Endometrial microvascular endothelial cells (primary cell): ENCODE results near the gene GRB2. TPM values are rescaled to one million over a fixed set of nuclear protein-coding genes. Genes with fewer than 3 reads are reported as not detected.

ENCODE experiments used
- in situ Hi-C: cut with HindIII; loops from 2 replicates; pipeline ENCODE4 v1.10.0; 2017; ENCODE audit warnings: low sequenced_read_pairs, low pct_unique_long_range_greater_than_20kb; ENCODE audit errors: inconsistent ontology term
- total RNA-seq: library from RNA; depleted of rRNA; stranded (reverse); fragments of >200 nt; gene quantifications from one replicate; pipeline ENCODE4 v1.2.3, GENCODE V29; 2015; ENCODE audit errors: inconsistent ontology term

GRB2 gene
- total RNA-seq, 1 donor from 2014 or later, result 81.3 TPM

DNA sequence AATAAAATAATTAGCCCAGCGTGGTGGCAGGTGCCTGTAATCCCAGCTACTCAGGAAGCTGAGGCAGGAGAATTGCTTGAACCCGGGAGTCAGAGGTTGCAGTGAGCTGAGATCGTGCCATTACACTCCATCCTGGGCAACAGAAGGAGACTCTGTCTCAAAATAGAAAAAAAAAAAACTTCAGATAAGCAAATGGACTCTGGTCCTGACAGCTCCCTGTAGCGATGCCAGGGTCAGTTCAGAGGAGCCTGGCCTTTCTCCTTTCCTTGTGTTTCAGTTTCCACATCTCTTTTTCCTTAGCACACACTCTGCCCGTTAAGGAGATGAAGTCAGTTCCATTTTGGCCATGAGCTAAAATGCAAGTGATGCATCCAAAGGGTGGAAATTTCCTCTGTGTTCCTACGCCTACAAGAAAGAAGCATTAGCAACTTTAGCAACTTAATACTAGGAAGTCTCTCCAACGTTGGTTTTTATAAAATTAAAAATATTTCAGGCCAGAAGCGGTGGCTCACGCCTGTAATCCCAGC, 11.6 kb upstream of the GRB2 start:
- in situ Hi-C loops, result no loop called here

DNA sequence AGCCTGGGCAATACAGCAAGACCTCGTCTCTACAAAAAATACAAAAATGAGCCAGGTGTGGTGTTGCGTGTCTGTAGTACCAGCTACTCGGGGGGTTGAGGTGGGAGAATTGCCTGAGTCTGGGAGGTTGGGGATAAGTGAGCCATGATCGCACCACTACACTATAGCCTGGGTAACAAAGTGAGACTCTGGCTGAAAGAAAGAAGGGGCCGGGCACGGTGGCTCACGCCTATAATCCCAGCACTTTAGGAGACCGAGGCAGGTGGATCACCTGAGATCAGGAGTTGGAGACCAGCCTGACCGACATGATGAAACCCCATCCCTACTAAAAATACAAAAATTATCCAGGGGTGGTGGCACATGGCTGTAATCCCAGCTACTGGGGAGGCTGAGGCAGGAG, 10.5 kb upstream of the GRB2 start:
- in situ Hi-C loops, result no loop called here

DNA sequence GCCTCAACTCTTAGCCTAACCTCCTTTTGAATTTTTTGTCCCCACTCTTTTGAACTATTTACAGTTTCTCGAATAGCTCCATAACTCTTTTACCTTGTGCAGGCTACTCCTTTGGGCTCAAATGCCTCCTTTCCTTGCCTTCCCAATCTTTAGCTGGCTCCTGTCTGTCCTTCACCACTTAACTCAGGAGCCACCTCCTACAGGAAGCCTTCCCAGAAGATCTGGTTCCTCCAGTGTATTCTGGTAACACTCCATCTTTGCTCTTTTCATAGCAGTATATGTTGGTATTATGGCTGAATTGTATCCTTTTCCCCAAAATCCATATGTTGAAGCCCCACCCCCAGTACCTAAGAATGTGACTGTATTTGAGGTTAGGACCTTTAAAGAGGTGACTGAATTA, 9.0 kb upstream of the GRB2 start:
- in situ Hi-C loops, result no loop called here

DNA sequence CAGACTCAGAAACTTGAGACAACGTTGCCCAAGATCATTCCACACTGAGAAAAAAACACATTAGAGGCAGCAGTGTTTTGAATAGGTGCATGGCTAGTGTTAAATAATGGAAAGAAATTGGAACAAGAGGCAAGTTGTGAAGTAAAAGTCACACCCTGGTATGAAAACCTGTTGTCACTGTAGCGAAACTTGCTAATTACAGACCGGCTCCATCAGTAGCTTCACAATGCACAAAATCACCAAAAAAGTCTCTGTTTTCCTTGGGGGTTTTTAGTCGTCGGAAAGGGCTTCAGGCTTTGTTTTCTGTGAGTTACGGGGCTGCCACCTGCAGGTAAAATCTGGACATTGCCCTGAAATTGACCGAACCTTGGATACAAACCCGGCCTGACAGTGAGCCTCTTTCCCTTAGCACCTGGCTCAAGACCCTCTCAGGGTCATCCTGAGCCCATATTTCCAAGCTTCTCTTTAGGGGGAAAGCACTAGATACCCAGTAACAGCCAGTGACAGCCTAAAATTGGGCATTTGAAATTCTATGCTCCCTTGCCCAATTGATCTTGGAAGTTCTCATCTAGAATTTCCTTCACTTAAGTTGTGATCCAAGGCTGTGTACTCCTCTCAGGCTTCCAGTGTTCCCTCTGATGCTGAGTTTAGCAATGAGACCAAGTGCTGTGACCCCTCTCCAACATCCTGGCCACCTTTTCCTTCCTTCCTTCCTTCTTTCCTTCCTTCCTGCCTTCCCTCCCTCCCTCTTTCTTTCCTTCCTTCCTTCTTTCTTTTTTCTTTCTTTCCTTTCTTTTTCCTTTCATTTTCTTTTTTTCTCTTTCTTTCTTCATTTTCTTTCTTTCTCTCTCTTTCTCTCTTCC, 7.2 kb upstream of the GRB2 start:
- in situ Hi-C loops, result no loop called here

DNA sequence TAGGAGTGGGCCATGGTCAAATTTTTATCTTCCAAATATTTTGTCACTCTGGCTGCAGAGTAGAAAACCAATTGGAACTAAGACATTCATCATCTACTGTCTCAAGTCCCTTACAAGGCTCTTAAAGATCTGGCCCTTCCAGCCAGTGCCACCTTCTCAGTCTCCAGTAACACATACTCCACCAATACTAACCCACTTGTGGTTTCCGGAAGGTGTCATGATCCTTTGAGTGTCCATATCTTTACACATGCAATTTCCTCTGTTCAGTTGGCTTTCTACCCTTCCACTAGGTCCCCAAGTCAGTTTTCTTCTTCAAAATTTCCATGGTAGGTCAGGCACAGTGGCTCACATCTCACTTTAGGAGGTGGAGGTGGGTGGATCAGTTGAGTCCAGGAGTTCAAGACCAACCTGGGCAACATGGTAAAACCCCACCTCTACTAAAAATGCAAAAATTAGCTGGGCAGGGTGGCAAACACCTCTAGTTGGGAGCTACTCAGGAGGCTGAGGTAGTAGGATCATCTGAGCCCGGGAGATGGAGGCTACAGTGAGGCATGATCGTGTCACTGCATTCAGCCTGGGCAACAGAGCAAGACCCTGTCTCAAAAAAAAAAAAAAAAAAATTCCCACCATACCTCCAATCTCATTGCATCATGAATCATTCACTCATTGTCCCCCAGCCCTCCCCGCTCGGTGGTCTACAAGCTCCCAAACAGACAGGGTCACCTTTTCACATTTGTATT, 6.0 kb upstream of the GRB2 start:
- in situ Hi-C loops, result no loop called here

DNA sequence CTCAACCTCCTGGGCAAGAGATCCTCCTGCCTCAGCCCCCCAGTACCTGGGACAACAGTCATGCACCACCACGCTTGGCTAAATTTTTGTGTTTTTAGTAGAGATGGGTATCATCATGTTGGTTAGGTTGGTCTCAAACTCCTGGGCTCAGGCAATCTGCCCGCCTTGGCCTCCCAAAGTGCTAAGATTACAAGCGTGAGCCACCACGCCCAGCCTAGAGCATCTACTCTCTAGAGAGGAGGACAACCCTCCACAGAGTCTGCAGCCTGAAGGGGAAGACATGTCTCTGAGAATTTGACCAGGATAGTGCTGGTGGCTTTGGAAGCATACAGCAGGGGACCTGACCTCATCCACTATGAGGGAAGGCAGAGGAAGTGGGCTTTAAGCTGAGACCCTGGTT, 4.7 kb upstream of the GRB2 start:
- in situ Hi-C loops, result no loop called here

DNA sequence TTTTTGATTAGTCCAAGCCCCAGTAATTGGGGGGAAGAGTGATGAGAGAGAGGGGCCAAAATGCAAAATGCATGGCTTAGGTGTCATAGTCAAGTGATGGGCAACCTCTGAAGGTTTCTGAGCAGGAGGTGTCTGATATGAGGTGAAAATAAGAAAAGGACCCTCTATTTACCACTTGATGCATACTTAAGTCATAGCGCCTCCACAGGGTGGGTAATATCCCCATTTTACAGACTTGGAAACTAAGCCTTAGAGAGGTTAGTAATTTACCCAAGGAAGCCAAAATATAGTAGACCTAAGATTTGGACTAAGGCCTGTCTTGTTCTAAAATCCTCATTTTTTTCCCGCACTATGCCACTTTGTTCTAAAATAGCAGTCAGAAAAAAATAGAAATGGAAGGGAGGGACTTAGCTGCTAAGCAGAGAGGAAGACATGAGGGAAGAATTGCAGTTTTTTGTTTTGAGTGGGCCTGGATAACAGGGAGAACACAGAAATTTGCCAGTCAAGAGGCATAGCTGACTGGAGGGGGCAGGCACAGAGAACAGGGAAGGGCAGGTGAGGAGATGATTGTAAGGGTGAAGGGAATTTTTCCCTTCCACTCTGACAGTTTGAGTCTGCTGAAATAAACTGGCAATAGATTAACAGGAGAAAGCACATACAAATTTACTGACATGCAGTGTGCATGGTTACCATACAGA, 2.3 kb upstream of the GRB2 start:
- in situ Hi-C loops, result no loop called here

DNA sequence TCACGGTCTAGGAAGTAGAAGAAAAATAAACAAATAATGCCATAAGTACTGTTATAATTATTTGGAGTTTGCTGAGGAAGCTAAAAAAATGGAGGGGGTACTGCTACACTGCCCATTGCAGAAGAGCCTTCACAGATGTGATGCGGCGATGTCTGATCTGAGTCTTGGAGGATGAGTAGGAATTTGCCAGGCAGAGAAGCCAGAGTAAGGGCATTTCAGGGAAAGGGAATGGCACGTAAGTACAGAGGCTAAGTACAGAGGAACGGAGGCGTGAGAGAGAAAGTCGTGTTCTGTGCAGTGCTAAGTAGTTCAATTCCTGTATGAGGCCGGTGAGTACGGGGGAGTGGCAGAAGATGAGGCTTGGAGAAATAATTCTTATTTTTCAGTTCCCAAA, 741 bp upstream of the GRB2 start:
- in situ Hi-C loops, result no loop called here

DNA sequence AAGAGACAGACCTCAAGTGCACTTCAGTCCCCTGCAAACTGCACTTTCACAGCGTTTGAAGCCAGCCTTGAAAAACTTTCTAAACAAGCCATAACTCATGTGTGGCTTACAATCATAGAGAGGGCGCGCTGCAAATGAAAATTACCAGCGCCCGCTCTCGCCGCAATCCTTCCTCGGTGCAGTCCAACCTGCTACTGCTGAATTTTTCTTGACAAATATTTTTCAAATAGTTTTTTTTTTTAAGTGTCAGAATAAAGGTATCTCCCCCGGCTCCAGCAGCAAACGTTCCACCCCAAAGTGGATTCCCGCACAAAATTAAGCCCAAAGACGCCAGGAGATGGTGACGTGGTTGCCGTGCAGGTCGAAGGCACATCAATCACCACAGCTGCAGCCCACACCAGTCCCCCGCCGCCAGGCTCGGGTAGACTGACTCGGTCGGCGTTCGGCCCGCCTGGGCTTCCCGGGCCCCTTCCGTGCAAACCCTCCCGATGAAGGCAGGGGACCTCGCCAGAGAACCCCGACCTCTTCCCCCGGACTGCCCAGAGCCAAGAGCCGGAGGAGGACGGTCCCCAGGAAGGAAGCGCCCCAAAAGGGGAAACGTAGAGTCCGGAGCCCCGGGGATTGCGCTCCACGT, 630 bp downstream of the GRB2 start:
- in situ Hi-C loops, result no loop called here

DNA sequence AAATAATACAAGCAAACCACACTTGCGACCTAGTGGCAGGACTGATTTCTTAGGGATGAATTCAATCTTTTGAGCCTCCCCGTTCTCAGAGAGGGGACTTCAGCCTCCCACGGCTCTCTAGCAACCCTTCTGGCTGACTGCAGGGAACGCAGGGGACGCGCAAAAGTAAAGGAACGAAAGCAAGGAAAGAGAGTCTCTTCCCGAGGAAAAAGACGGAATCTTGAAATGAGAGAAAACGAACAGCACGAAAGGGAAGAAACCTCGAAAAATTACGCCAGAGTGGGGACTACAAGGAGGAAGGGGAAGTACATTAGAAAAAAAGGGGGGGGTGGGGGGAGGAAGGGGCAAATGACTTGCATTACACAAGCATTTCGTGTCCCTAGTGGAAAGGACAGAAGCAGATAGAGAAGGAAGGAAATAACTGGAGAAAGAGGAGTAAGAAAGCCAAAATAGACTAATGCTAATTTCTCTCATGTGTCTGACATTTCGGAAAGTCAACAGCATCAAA, 1.2 kb downstream of the GRB2 start:
- in situ Hi-C loops, result no loop called here

DNA sequence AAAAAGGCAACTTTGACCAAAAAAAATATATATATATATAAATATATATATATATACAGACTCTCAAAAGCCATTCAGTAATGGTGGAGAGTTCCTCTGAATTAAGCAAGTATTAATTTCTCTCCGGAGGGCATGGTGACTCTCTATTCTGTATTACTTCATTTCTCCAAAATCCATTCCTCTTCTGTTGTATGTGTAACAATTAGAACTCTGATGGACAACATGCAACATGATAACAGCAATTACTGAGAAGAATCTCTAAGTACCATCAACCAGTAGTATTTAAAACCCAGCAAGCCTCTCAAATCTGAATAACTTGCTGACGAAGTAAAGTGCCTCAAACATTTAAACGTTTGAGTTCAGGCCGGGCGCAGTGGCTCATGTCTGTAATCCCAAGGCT, 2.3 kb downstream of the GRB2 start:
- in situ Hi-C loops, result no loop called here

DNA sequence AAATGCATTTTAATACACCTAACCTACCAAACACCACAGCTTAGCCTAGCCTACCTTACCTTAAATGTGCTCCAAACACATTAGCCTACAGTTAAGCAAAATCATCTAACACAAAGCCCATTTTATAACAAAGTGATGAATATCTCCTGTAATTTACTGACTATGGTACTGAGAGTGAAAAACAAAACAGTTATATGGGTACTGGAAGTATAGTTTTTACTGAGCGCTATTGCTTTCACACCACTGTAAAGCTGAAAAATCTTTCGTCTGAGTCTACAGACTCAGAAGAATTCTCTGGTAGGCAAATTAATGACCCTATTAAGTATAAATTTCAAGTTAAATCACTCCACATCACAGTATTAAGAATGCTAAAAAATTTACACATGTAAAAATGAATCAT, 3.5 kb downstream of the GRB2 start:
- in situ Hi-C loops, result no loop called here

DNA sequence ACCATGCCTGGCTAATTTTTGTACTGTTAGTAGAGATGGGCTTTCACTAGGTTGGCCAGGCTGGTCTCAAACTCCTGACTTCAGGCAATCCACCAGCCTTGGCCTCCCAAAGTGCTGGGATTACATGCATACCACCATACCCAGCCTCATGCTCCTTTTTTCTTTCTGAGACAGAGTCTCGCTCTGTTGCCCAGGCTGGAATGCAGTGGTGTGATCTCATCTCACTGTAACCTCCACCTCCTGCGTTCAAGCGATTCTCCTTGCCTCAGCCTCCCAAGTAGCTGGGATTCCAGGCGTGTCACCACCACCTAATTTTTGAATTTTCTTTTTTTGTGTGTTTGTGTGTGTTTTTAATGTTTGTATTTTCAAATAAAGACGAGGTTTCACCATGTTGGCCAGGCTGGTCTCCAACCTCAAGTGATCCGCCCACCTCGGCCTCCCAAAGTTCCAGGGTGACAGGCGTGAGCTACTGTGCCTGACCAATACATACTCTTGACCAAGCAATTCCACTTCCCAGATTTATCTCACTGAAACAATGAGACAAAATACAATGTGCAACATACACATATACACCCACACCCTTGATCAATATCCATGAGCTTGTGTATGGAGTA, 5.0 kb downstream of the GRB2 start:
- in situ Hi-C loops, result no loop called here

DNA sequence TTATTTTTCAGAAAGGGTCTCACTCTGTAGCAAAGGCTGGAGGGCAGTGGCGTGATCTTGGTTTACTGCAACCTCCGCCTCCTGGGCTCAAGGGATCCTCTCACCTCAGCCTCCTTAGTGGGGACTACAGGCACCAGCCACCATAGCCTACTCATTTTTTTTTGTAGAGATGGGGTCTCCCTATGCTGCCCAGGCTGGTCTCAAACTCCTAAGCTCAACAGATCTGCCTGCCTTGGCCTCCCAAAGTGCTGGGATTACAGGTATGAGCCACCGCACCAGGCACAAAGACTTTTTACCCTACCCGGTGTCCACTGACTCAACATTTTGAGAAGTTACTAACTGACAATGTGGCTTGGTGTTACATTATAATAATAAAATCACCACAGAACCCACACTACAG, 7.2 kb downstream of the GRB2 start:
- in situ Hi-C loops, result no loop called here

DNA sequence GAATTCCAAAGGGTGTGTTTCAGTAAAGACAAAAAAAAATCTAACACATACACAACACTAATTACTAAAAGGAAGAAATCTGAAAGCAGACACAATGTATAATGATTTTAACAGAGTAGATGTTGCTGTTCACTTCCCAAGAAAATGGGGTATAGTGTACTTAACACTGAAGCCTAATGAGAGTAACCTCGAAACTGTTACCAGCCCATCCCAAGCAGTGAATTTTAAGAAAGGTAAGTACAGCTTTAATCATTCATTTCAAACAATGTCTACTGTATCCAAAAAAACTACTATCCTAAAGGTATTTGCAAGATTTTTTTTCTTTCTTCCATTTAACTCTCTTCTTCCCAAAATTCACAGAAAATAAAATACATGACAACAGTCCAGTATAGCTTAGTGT, 8.3 kb downstream of the GRB2 start:
- in situ Hi-C loops, result no loop called here

DNA sequence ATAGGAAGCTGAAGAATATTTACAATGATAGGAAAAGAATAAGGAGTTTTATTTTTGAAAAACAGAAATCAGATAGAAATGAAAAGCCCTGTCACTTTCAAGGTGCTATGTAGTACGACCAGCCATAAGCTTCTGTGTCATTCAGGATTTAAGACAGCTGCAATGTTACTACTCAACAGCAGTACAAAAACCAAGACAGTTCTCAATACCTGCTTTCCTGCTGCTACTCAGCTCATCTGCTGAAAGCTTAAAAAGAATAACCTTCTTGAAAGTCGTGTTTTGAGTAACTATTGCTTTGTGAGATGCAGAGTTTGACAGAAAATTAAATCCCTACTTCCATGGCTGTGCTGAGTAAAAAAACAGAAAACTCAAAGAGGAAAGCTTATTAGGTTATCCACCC, 8.7 kb downstream of the GRB2 start:
- in situ Hi-C loops, result no loop called here

DNA sequence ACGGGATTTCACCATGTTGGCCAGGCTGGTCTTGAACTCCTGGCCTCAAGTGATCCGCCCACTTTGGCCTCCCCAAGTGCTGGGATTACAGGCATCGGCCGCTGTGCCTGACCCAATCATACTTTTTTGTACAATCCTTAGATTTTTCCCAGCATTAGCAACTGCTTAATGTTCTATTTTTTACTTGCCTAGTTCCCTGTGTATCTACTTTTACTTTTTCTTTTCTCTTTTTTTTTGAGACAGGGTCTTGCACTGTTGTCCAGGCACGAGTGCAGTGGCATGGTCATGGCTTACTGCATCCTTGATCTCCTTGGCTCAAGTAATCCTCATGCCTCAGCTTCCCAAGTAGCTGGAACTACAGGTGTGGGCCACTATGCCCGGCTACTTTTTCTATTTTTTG, 9.5 kb downstream of the GRB2 start:
- in situ Hi-C loops, result no loop called here

DNA sequence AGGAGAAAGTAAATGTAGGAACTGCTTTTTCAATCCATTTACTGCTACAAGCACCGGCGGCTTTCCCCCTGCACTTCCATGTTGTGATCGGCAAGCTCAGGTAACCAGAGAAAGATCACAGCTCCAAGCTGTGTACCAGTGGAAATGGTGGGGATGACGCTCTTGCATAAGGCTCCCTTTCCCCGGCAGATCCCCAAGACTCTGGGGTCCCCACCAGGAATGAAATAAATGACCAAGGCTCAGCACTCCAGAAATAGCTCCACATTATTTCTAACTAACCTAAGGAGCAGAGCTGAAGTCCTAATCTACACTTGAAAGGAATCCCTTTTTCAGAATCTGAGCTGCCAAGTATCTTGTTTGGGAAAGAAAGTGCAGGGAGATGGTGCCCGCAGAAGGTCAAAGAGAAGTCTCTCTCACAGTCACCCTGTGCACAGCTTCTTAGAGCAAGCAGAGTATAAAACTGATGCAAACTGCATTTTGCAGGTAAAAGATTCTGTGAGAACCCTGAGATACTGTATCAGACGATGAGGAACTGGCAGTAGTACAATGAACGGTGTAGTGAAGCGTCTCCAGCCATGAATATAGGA, 11.1 kb downstream of the GRB2 start:
- in situ Hi-C loops, result no loop called here
